Measurements from ENCODE around the gene JMJD8. TPM values are rescaled to one million over a fixed set of nuclear protein-coding genes. Genes with fewer than 3 reads are reported as not detected.

The JMJD8 gene
- total RNA-seq, 4 donors from 2014 or later: 53.7 to 70.7 (median 62.5) TPM

DNA sequence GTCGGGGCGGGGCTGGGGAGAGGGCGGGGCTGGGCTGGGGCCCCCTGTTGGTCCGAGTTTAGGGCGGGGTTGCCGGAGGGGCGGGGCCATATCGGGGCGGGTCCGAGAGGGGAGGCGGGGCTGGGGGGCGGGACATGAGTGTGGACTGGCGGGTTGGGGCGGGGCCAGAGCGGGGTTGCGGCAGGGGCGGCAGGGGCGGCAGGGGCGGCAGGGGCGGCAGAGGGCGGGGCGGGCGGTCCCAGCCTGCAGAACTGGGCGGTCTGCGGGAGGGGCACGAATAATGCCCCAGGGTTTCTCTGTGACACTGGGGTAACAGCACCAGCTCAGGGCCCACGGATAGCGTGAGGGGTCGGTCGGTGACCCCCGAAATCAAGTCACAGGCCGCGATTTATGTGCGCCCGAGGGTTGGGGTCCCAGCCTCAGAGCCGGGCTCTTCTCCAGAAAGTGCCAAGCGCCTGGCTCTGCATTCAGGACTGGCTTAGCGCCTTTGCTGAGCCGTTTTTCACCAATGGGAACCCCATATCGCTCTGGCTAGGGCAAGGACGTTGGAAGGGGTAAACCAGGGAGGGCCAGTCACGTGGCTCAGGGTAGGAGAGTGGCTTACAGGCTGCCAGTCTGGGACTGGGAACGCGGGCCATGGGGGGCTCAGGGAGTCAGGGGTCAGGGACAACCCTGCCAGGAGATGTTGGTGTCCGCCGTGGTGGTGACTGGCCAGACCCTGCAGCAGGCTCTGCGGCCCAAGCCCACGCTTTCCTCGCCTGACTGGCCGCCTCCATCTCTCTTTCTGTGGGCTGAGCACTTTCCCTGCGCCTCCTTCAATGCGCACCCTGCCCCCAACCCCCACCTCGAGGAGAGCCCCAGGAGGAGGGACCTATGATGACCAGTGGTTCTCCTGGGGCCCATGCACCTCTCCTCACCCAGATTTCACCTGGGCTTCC lies 46.8 kb downstream of the JMJD8 start:
- 5 to 86% methylated on average over 3 to 9 of the region's 53 CpGs for WGBS, 2 donors

GRCh38 chr16:636206-637080 lies 47.7 kb downstream of the JMJD8 start, which contains the start of gene METTL26:
METTL26 (minus strand) TSS chr16:636305; CDS start chr16:636290, 15 bp downstream.
- H3K27ac ChIP-seq: peak within 1 kb of the TSS; percentile 85 to 99 (median 96)
- TF ChIP-seq POLR2A (IDR thresholded peaks at IDR 0.05) (peak in 2 of 4 donors; percentile 55 to 66), CTCF (IDR thresholded peaks at IDR 0.05) (peak in 3 of 6 experiments; percentile 24 to 42 (median 28))
- no peaks in the 10 kb centered on the region for H3K9me3 ChIP-seq
- H3K27me3 ChIP-seq: no peaks in the 10 kb centered on the region
- peaks cover 0 to 29% (median 9%) of the 10 kb centered on the region in 3 donors for H3K36me3 ChIP-seq
- intact Hi-C loops (cut with DNase I): no loop called here
- DNase-seq: peak; percentile 81
- H3K4me3 ChIP-seq: peak within 1 kb of the TSS; percentile 72 to 93 (median 82)
- 0 to 1% methylated on average over 6 to 21 of the region's 91 CpGs for WGBS, 2 donors
- peaks cover 18 to 42% (median 20%) of the 10 kb centered on the region in 3 donors for H3K4me1 ChIP-seq

More for the DNA sequence above, 46.8 kb downstream of the JMJD8 start:
- Histone ChIP-seq H3K27ac (peak overlapping the region; percentile 85 to 99 (median 96)), H3K4me3 (peak overlapping the region; percentile 72 to 93 (median 82)), H3K9me3 (no peaks in the 10 kb centered on the region), H3K27me3 (no peaks in the 10 kb centered on the region), H3K36me3 (peaks cover 0 to 27% (median 9%) of the 10 kb centered on the region in 3 donors), H3K4me1 (peaks cover 18 to 46% (median 25%) of the 10 kb centered on the region in 3 donors)
- TF ChIP-seq POLR2A (IDR thresholded peaks at IDR 0.05): no peak
- TF ChIP-seq CTCF (IDR thresholded peaks at IDR 0.05): no peak
- DNase-seq: no peak
- intact Hi-C loops (cut with DNase I): no loop called here

DNA sequence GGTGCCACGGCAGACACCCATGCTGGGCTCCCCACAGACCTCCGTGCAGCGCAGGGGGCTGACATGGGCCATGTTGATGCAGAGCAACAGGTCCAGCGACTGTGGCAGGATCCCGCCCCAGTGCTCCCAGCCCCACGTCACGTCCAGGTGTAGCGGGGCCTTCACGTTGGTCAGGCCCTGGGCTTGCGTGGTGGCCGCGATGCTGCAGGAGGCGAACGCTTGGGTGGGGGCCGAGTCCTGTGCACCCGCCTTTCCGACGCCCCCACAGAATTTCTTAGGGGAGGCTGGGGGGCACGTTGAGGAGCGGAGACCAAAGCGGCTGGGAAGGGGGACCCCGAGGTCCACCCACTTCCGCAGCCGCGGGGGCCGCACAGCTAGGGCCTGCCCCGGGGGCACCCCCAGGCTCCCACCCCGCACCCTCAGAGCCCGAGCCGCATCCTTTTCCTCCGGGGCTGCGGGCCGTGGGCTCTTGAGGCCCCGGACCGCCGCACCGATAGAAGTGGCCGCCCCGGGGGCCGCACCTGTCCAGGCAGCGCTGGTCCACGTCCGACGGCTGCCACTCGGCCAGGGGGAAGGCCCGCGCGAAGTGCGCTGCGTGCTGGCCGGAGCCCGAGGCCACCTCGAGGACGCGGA lies 48.4 kb downstream of the JMJD8 start:
- Histone ChIP-seq H3K4me3 (peak overlapping the region; percentile 72 to 93 (median 82)), H3K27me3 (no peaks in the 10 kb centered on the region), H3K27ac (peak overlapping the region; percentile 85 to 99 (median 96)), H3K4me1 (peaks cover 24 to 42% (median 24%) of the 10 kb centered on the region in 3 donors), H3K9me3 (no peaks in the 10 kb centered on the region), H3K36me3 (peaks cover 0 to 29% (median 9%) of the 10 kb centered on the region in 3 donors)
- intact Hi-C loops (cut with DNase I): no loop called here
- no CpG with 5 or more reads among the region's 55 CpGs for WGBS, 2 donors
- TF ChIP-seq POLR2A (IDR thresholded peaks at IDR 0.05) (no peak), CTCF (IDR thresholded peaks at IDR 0.05) (no peak)
- DNase-seq: no peak

DNA sequence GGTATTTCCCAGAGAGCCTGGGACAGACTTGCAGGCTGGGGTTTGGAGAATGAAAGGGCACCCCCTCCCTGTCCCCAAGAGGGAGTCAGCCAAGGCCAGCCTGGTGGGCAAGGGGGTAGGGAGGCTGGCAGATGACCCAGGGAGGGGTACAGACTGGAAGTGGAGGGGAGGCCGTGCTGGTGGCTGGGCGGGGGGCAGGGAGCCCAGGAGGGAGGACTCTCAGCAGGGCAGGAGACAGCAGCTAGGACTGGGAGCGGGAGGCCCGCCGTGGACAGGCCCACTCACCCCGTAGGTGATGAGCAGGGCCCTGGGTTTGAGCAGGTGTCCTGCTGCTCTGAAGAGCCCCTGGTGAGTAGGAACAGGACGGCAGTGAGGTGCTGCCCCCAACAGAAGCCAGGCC lies 49.1 kb downstream of the JMJD8 start:
- WGBS, 2 donors: 80 to 83% methylated on average over 4 of the region's 7 CpGs
- H3K36me3 ChIP-seq: peaks cover 0 to 29% (median 9%) of the 10 kb centered on the region in 3 donors
- intact Hi-C loops (cut with DNase I): no loop called here
- TF ChIP-seq CTCF (IDR thresholded peaks at IDR 0.05): no peak
- no peak for TF ChIP-seq POLR2A (IDR thresholded peaks at IDR 0.05)
- H3K27me3 ChIP-seq: no peaks in the 10 kb centered on the region
- H3K4me3 ChIP-seq: peak overlapping the region in 3 of 4 donors; percentile 72 to 93 (median 75)
- H3K4me1 ChIP-seq: peaks cover 30 to 46% (median 31%) of the 10 kb centered on the region in 3 donors
- H3K9me3 ChIP-seq: no peaks in the 10 kb centered on the region
- DNase-seq: no peak
- no peak overlapping the region for H3K27ac ChIP-seq

All from esophagus squamous epithelium (tissue), 5 donors.